H9 (cell line): ENCODE measurements around the gene KRT15. TPM values are rescaled to one million over a fixed set of nuclear protein-coding genes. Genes with fewer than 3 reads are reported as not detected.

Experiments
- DNase-seq: peaks from one replicate; pipeline ENCODE4 v3.0.0-alpha.2; 2017
- H2AFZ ChIP-seq: one replicate; pipeline ENCODE4 v1.6.1; 2013; ENCODE audit warnings: mild to moderate bottlenecking, low read length, control low read depth, moderate library complexity
- H2AK5ac ChIP-seq: 2 replicates; pipeline ENCODE4 v1.6.1; 2013; ENCODE audit warnings: low read length, control low read depth, mixed read lengths; ENCODE audit not compliant: insufficient read length
- H2BK120ac ChIP-seq: one replicate; pipeline ENCODE4 v1.6.1; 2013; ENCODE audit warnings: low read depth, mild to moderate bottlenecking, low read length, control low read depth, inconsistent platforms; ENCODE audit not compliant: poor library complexity, severe bottlenecking
- H2BK12ac ChIP-seq: 2 replicates; pipeline ENCODE4 v1.6.1; 2013; ENCODE audit warnings: low read length, control low read depth, mixed read lengths, low read depth; ENCODE audit not compliant: insufficient read length
- H2BK15ac ChIP-seq: 2 replicates; pipeline ENCODE4 v1.6.1; 2013; ENCODE audit warnings: low read depth, low read length, control low read depth
- H2BK20ac ChIP-seq: one replicate; pipeline ENCODE4 v1.6.1; 2013; ENCODE audit warnings: low read depth, mild to moderate bottlenecking, low read length, control low read depth, inconsistent platforms; ENCODE audit not compliant: poor library complexity, severe bottlenecking
- H2BK5ac ChIP-seq: 2 replicates; pipeline ENCODE4 v1.6.1; 2013; ENCODE audit warnings: low read length, control low read depth, mixed read lengths; ENCODE audit not compliant: insufficient read length
- H3K14ac ChIP-seq: 2 replicates; pipeline ENCODE4 v1.6.1; 2013; ENCODE audit warnings: low read length, control low read depth; ENCODE audit not compliant: insufficient read depth
- H3K18ac ChIP-seq: 2 replicates; pipeline ENCODE4 v1.6.1; 2013; ENCODE audit warnings: low read depth, mild to moderate bottlenecking, mixed read lengths, low read length, control low read depth; ENCODE audit not compliant: insufficient read length
- H3K23ac ChIP-seq: 2 replicates; pipeline ENCODE4 v1.6.1; 2013; ENCODE audit warnings: low read length, control low read depth, mixed read lengths, low read depth; ENCODE audit not compliant: insufficient read length
- H3K23me2 ChIP-seq: 2 replicates; pipeline ENCODE4 v1.6.1; 2013; ENCODE audit warnings: low read depth, mild to moderate bottlenecking, mixed read lengths, low read length, control low read depth; ENCODE audit not compliant: insufficient read length, poor library complexity, severe bottlenecking
- H3K27ac ChIP-seq: 2 replicates; pipeline ENCODE4 v1.5.1; 2013; ENCODE audit warnings: low read length, control low read depth, mixed read lengths, low read depth; ENCODE audit not compliant: insufficient read length
- H3K27me3 ChIP-seq: 2 replicates; pipeline ENCODE4 v1.6.1; 2013; ENCODE audit warnings: low read length, control low read depth, inconsistent platforms; ENCODE audit not compliant: insufficient read depth
- H3K4ac ChIP-seq: 2 replicates; pipeline ENCODE4 v1.6.1; 2013; ENCODE audit warnings: low read depth, mild to moderate bottlenecking, control low read depth, inconsistent platforms, low read length, moderate library complexity
- H3K4me1 ChIP-seq: 2 replicates; pipeline ENCODE4 v1.6.1; 2013; ENCODE audit warnings: low read length, control low read depth, inconsistent platforms; ENCODE audit not compliant: insufficient read depth
- H3K4me2 ChIP-seq: 2 replicates; pipeline ENCODE4 v1.6.1; 2013; ENCODE audit warnings: low read length, control low read depth, mixed read lengths; ENCODE audit not compliant: insufficient read length, insufficient read depth
- H3K56ac ChIP-seq: 2 replicates; pipeline ENCODE4 v1.6.1; 2013; ENCODE audit warnings: low read depth, mild to moderate bottlenecking, mixed read lengths, low read length, control low read depth; ENCODE audit not compliant: insufficient read length
- H3K79me1 ChIP-seq: 2 replicates; pipeline ENCODE4 v1.6.1; 2013; ENCODE audit warnings: low read depth, mild to moderate bottlenecking, moderate library complexity, low read length, control low read depth, inconsistent platforms; ENCODE audit not compliant: insufficient read depth, poor library complexity, severe bottlenecking
- H3K79me2 ChIP-seq: 2 replicates; pipeline ENCODE4 v1.6.1; 2013; ENCODE audit warnings: low read length, control low read depth, inconsistent platforms; ENCODE audit not compliant: insufficient read depth
- H3K9ac ChIP-seq: 2 replicates; pipeline ENCODE4 v1.6.1; 2013; ENCODE audit warnings: low read length, control low read depth, mixed read lengths; ENCODE audit not compliant: insufficient read length; ENCODE audit errors: extremely low read depth
- H3K9me3 ChIP-seq: one replicate; pipeline ENCODE4 v1.6.1; 2013; ENCODE audit warnings: low read depth, low read length, inconsistent platforms; ENCODE audit not compliant: control insufficient read depth
- H3T11ph ChIP-seq: one replicate; pipeline ENCODE4 v1.6.1; 2013; ENCODE audit warnings: mild to moderate bottlenecking, low read length, control low read depth, inconsistent platforms
- H4K20me1 ChIP-seq: one replicate; pipeline ENCODE4 v1.6.1; 2013; ENCODE audit not compliant: control insufficient read depth, insufficient read length, insufficient read depth
- H4K5ac ChIP-seq: 2 replicates; pipeline ENCODE4 v1.6.1; 2013; ENCODE audit warnings: low read depth, mild to moderate bottlenecking, mixed read lengths, low read length, control low read depth; ENCODE audit not compliant: insufficient read length
- H4K8ac ChIP-seq: replicated peaks from 2 replicates; pipeline ENCODE4 v1.6.1; 2013; ENCODE audit warnings: low read length, control low read depth, mixed read lengths, low read depth; ENCODE audit not compliant: insufficient read length
- H4K91ac ChIP-seq: 2 replicates; pipeline ENCODE4 v1.6.1; 2013; ENCODE audit warnings: low read depth, mild to moderate bottlenecking, moderate library complexity, mixed read lengths, low read length, control low read depth; ENCODE audit not compliant: insufficient read length
- H3K27ac Mint-ChIP-seq, 3 experiments: 2 replicates in 2 of 3; 3 replicates in 1 of 3; pipeline ENCODE4 v1.8.0; 2020 to 2021; ENCODE audit warnings: mixed read lengths in 3 of 3, mild to moderate bottlenecking in 1 of 3, moderate library complexity in 1 of 3
- H3K27me3 Mint-ChIP-seq: 2 replicates; pipeline ENCODE4 v1.8.0; 2021; ENCODE audit warnings: low read depth, mild to moderate bottlenecking, moderate library complexity, mixed read lengths
- H3K36me3 Mint-ChIP-seq, 3 experiments: 2 replicates in 2 of 3; 3 replicates in 1 of 3; pipeline ENCODE4 v1.8.0; 2020 to 2021; ENCODE audit warnings: low read depth in 3 of 3, mixed read lengths in 3 of 3; ENCODE audit not compliant: insufficient read depth in 1 of 3
- H3K4me1 Mint-ChIP-seq, 2 experiments: 2 replicates each; pipeline ENCODE4 v1.8.0; 2020; ENCODE audit warnings: mixed read lengths in 2 of 2
- H3K4me3 Mint-ChIP-seq, 2 experiments: 2 replicates in 1 of 2; 3 replicates in 1 of 2; pipeline ENCODE4 v1.8.0; 2020 to 2021; ENCODE audit warnings: mild to moderate bottlenecking in 2 of 2, mixed read lengths in 2 of 2, moderate library complexity in 1 of 2
- H3K9me3 Mint-ChIP-seq, 2 experiments: 2 replicates in 1 of 2; 3 replicates in 1 of 2; pipeline ENCODE4 v1.8.0; 2020; ENCODE audit warnings: mild to moderate bottlenecking in 2 of 2, mixed read lengths in 2 of 2, moderate library complexity in 1 of 2
- CTCF ChIP-seq: fragments of 200-600 bp; sonication (generic); conservative IDR thresholded peaks from 3 replicates; pipeline ENCODE4 v1.8.0; 2021; ENCODE audit warnings: antibody characterized with exemption, mild to moderate bottlenecking
- WGBS: extraction: QIAGEN DNeasy Blood & Tissue Kit; methylation state at CpG from one replicate; pipeline ENCODE4 v1.1.7; 2013; ENCODE audit warnings: missing lambda C conversion rate, low lambda C conversion rate, mixed read lengths; ENCODE audit not compliant: insufficient read length; ENCODE audit errors: extremely low coverage; 5-methylcytosine and 5-hydroxymethylcytosine counted together
- total RNA-seq: library from RNA; stranded (reverse); gene quantifications from 2 replicates; pipeline ENCODE4 v1.2.1, GENCODE V29; 2021

The KRT15 gene
- total RNA-seq, 1 experiment from 2014 or later, result 0.87 TPM

DNA sequence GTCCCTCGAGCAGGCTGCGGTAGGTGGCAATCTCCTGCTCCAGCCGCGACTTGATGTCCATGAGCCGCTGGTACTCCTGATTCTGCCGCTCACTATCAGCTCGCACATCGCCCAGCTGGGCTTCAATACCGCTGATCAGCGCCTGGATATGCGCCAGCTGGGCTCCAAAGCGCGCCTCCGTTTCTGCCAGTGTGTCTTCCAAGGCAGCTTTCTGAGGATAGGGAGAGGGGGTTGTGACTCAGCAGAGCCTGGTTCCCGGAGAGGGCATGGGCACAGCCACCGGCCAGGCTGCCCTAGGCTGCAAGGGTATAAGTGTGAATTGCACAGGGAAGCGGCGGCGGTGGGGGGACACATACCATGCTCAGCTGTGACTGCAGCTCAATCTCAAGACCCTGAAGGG lies 5.1 kb upstream of the KRT15 start:
- Histone ChIP-seq H4K8ac (no peak overlapping the region), H3K56ac (no peak overlapping the region), H3K23ac (no peak overlapping the region), H3K4ac (no peak overlapping the region), H3K4me1 (no peaks in the 10 kb centered on the region; the same call in 1 of the 2 replicates), H3K27me3 (no peaks in the 10 kb centered on the region), H2BK12ac (no peak overlapping the region), H3K27ac (no peak overlapping the region), H2BK20ac (no peak overlapping the region), H3K9ac (no peak overlapping the region), H3K4me2 (no peak overlapping the region), H2BK15ac (no peak overlapping the region), H3K18ac (no peak overlapping the region), H2AFZ (no peak overlapping the region), H4K91ac (no peak overlapping the region), H4K20me1 (no peaks in the 10 kb centered on the region), H2BK5ac (no peak overlapping the region), H3K14ac (no peak overlapping the region), H2AK5ac (no peak overlapping the region), H3K79me1 (no peaks in the 10 kb centered on the region), H3K9me3 (no peaks in the 10 kb centered on the region), H3K23me2 (peaks cover 10% of the 10 kb centered on the region), H4K5ac (no peak overlapping the region), H3T11ph (no peak overlapping the region), H3K79me2 (peaks cover 4% of the 10 kb centered on the region; the same call in 1 of the 2 replicates), H2BK120ac (no peak overlapping the region)
- peaks cover 38 to 49% of the 10 kb centered on the region in 2 experiments for H3K4me1 Mint-ChIP-seq
- no peaks in the 10 kb centered on the region; the same call in none of the 2 replicates for H3K27me3 Mint-ChIP-seq
- no peak overlapping the region for H3K4me3 Mint-ChIP-seq
- peaks cover 25 to 43% (median 37%) of the 10 kb centered on the region in 3 experiments; a peak in 6 of 7 replicates for H3K36me3 Mint-ChIP-seq
- no peak for DNase-seq
- no peaks in the 10 kb centered on the region for H3K9me3 Mint-ChIP-seq
- TF ChIP-seq CTCF, result no peak
- H3K27ac Mint-ChIP-seq, result peak overlapping the region in 2 of 3 experiments; percentile 82 to 83; a peak in 4 of 7 replicates
- WGBS, result no CpG with 5 or more reads among the region's 19 CpGs
